Activated effector memory CD4-positive, alpha-beta T cell treated with anti-CD3 and anti-CD28 coated beads, Interleukin-2, amount 50 U/mL, for 16 hours (primary cell): ENCODE results near the gene STX10.
"Not testable (repeated sequence)": the region's sequence is repeated elsewhere in the genome, so short reads cannot be mapped to it uniquely, and the experiment has no call there.

ENCODE experiments used
- DNase-seq: peaks from one replicate; pipeline ENCODE4 v3.0.0-alpha.2; 2020

The STX10 gene, protein sequence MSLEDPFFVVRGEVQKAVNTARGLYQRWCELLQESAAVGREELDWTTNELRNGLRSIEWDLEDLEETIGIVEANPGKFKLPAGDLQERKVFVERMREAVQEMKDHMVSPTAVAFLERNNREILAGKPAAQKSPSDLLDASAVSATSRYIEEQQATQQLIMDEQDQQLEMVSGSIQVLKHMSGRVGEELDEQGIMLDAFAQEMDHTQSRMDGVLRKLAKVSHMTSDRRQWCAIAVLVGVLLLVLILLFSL

DNA sequence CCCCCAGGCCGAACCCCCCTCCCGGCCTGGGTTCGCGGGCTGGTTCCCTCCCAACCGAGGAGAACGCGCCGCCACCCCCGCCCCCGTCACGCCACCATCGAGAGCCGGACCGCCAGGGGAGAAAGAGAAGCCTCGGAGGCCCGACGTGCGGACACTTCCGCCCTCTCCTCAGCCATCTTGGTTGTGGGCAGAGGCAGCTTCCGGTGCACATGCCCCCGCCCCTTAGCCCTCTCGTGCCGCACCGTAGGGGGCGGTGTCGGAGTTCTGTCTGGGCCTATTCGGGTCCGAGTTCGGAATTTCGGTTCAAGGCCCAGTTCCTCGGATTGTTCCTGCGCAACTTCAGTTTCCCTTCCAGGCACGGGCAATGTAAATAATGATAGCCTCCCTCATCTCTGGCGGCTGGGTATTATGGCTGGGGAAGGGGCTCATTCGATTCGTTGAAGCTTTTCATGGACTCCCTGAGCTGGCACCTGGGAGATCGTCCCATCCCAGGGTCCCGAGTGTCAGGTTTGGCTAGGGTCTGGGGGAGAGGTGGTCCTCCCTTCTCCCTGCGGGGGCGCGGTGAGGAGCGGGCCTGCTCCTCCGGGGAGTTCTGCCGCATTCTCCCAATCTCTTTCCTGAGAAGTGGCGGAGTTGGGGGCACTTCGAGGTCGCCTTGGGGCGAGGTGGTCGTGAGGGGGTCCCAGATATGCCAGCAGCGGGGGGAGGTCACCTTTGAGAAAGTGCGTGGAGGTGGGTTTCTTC, at the start of gene STX10, which contains the start of gene IER2:
Gene STX10 (minus strand): TSS at position 189 of the 744 bp plus-strand sequence. CDS start 202 bp downstream, outside the sequence.
Gene IER2 (plus strand): TSS at position 225 of the 744 bp plus-strand sequence. CDS start 2,776 bp downstream, outside the sequence.
- DNase-seq, result peak; percentile 98

DNA sequence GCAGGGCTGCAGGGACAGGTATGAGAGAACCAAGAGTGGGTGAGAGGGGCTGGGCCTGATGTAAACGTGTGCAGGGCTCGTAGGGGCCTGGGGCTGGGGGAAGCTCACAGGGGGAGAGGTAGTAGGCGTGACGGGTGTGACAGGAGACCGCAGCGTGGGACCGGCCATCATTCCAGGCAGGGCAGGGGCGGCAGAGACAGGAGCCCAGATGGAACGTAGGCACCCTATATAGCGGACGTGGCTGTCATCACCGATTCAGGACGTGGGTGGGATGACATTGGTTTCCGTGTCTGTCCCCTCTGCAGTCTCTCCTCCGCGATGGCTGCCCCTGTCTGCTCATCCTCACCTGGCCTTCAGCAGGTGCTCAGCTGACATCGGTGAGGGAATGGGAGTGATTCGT, 48.5 kb upstream of the STX10 start:
- DNase-seq, result no peak

DNA sequence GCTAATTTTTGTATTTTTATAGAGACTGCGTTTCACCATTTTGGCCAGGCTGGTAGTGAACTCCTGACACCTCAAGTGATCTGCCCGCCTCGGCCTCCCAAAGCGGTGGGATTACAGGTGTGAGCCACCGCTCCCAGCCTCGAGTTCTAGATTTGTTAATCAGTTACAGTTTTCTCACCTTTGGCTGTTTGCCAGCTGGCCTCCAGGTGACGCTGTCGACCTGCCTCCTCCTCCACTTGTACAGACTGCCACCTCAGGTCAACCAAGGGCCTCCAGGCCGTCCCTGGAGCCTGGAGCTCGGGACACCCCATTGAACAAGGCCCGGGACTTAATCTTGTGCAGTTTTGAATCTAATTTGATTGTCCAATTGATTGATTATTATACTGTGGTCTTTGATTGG, 45.5 kb upstream of the STX10 start:
- peak; percentile 87 for DNase-seq

DNA sequence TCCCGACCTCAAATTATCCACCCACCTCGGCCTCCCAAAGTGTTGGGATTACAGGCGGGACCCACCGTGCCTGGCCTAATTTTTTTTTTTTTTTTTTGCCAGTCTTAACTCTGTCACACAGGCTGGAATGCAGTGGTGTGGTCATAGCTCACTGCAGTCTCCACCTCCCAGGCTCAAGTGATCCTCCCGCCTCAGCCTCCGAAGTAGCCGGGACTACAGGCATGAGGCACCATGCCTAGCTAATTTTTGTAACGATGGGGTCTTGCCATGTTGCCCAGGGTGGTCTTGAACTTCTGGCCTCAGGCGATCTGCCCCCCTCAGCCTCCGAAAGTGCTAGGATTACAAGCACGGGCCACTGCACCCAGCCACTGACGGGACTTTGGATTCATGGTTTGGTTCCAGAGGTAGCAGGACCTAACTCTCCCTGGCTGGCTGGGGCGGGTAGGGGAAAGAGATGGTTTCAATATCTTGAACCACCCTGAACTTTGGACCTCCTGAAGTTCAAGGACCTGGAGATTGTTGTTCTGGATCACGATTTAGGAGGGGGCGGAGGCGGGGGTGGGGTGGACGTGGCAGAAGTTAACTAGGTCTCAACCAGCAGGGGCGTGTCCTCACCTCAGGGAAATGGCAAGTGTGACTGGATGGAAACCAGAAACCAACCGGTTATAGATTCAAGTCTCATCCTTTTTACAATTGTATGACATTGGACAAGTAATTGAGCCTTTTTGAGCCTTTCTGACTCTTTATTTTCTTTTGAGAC, 40.8 kb upstream of the STX10 start:
- DNase-seq, result no peak

DNA sequence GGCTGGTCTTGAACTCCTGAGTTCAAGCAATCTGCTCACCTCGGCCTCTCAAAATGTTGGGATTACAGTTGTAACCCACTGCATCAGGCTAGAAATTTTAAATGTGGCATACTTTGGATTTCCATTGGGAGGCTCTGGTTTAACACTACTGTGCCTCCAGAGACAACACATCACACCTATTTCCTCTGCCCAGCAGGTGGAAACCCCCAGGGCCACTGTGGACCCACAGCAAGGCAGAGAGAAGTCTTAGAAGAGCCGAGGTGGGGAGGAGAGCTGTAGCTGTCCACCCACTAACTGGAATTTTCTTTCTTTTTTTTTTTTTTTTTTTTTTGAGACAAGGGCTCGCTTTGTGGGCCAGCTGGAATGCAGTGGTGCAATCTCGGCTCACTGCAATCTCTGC, 39.4 kb upstream of the STX10 start:
- no peak for DNase-seq

DNA sequence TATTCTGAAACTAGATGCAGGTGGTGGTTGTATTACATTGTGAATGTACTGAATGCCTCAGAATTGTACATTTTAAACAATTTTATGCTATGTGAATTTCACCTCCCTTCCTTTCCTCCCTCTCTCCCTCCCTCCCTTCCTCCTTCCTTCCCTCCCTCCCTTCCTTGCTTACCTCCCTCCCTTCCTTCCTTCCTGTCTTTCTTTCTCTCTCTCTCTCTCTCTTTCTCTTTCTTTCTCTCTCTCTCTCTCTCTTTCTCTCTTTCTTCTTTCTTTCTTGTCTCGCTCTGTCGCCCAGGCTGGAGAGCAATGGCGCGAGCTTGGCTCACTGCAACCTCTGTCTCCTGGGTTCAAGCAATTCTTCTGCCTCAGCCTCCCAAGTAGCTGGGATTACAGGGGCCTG, 37.2 kb upstream of the STX10 start:
- DNase-seq, result no peak

DNA sequence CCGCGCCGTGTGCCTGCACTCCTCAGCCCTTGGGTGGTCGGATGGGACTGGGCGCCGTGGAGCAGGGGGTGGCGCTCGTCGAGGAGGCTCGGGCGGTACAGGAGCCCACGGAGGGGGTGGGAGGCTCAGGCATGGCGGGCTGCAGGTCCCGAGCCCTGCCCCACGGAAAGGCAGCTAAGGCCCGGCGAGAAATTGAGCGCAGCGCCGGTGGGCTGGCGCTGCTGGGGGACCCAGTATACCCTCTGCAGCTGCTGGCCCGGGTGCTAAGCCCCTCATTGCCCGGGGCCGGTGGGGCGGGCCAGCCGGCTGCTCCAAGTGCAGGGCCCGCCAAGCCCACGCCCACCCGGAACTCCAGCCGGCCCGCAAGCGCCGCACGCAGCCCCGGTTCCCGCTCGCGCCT, 36.5 kb upstream of the STX10 start:
- DNase-seq, result not testable (repeated sequence)

DNA sequence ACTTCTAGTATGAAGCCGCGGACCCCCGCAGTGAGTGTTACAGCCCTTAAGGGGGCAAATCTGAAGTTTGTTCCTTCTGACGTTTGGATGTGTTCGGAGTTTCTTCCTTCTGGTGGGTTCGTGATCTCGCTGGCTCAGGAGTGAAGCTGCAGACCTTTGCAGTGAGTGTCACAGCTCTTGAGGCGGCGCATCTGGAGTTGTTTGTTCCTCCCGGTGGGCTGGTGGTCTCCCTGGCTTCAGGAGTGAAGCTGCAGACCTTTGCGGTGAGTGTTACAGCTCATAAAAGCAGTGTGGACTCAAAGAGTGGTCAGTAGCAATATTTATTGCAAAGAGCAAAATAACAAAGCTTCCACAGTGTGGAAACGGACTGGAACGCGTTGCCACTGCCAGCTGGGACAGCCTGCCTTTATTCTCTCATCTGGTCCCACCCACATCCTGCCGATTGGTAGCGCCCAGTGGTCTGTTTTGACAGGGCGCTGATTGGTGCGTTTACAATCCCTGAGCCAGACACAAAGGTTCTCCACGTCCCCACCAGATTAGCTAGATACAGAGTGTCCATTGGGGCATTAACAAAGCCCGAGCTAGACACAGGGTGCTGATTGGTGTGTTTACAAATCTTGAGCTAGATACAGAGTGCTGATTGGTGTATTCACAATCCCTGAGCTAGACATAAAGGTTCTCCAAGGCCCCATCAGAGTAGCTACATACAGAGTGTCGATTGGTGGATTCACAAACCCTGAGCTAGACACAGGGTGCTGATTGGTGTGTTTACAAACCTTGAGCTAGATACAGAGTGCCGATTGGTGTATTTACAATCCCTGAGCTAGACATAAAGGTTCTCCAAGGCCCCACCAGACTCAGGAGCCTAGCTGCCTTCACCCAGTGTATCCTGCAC, 35.8 kb upstream of the STX10 start:
- DNase-seq, result not testable (repeated sequence)

DNA sequence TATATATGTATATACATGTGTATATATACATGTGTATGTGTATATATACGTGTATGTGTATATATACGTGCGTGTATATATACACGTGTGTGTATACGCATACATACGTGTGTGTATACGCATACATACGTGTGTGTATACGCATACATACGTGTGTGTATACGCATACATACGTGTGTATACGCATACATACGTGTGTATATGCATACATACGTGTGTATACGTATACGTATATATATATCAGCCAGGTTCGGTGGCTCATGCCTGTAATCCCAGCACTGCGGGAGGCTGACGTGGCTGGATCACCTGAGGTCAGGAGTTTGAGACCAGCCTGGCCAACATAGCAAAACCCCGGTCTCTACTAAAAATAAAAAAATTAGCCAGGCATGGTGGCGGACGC, 34.8 kb upstream of the STX10 start:
- DNase-seq, result not testable (repeated sequence)

DNA sequence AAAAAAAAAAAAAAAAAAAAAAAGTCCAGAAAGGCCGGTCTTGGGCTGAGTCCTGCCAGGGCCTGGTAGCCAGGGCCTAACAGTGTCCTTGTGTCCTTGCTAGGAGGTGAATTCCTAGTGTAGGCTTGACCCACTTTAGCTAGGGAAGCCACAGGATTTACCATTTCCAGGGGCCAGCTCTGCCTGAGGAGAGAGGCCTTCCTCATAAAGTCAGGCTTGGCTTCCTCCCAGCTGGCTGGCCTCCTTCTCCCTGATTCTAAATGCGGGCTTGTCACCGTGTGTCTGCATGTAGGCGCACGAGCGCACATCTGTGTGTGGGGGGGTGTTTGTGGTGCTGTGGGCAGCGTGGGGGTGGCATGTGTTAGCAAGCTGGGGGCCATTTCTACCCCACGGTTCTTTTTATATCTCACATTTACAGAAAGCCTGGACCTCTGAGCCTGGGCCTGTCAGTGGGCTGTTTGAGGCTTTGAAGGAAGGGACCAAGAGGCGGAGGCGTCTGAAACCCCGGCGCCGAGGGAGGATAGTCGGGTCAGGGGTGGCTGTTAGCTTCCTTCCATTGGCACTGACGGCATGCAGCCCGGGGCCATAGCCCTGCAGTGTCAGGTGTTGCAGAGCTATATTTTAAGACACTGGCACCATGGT, 31.7 kb upstream of the STX10 start:
- DNase-seq, result no peak

DNA sequence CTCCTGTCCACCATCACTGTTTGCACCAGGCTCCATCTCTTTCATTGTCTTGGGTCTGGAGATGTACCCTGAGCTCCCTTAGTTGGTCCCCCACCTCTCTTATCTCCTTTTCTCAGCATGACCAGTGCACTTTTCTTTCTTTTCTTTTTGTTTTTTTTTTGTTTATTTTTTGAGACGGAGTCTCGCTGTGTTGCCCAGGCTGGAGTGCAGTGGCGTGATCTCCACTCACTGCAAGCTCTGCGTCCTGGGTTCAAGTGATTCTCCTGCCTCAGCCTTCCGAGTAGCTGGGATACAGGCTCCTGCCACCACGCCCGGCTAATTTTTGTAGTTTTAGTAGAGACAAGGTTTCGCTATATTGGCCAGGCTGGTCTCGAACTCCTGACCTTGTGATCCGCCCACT, 28.1 kb upstream of the STX10 start:
- not testable (repeated sequence) for DNase-seq

DNA sequence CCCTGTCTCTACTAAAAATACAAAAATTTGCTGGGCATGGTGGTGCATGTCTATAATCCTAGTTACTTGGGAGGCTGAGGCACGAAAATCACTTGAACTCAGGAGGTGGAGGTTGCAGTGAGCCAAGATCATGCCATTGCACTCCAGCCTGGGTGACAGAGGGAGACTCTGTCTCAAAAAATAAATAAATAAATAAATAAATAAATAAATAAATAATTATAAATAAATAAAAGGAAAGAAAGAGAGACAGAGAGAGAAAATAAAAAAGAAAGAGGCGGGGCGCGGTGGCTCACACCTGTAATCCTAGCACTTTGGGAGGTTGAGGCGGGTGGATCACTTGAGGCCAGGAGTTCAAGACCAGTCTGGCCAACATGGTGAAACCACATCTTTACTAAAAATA, 27.4 kb upstream of the STX10 start:
- DNase-seq, result not testable (repeated sequence)

DNA sequence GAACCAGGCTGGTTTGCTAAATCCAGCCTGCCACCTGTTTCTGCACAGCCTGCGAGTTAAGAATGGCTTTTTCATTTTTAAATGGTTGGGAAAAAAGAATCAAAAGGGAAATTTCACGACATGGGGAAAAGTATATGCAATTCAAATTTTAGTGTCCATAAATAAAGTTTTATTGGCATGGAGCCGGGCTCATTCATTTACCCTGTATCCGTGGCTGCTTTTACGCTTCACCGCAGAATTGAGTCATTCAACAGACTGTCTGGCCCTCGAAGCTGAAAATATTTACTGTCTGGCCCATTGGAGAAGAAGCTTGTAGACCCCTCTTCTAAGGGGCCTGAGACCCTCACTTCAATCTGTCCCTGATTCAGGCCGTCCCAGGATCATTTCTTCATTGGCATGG, 26.2 kb upstream of the STX10 start:
- DNase-seq, result no peak

DNA sequence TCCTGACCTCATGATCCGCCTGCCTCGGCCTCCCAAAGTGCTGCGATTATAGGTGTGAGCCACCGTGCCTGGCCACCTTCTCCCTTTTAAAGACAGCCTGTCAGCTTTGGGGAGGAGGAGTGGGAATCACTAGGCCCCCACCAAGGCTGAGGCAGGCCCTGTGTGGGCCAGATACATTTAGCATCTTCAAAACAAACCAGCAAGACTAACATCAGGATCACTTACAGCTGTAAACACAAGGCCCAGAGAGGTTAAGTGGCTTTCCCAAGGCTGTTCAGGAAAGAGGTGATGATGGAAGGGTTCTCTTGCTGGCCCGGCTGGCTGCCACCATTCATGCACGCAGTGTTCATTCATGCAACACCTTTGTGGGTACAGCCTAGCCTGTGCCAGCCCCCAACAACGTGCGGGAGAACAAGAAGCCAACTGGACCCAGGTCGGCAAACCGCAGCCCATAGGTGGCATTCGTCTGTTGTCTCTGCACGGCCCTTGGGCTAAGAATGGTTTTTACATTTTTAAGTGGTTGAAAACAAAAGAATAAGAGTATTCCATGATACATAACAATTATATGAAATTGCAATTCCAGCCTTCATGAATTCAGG, 23.1 kb upstream of the STX10 start:
- no peak for DNase-seq

DNA sequence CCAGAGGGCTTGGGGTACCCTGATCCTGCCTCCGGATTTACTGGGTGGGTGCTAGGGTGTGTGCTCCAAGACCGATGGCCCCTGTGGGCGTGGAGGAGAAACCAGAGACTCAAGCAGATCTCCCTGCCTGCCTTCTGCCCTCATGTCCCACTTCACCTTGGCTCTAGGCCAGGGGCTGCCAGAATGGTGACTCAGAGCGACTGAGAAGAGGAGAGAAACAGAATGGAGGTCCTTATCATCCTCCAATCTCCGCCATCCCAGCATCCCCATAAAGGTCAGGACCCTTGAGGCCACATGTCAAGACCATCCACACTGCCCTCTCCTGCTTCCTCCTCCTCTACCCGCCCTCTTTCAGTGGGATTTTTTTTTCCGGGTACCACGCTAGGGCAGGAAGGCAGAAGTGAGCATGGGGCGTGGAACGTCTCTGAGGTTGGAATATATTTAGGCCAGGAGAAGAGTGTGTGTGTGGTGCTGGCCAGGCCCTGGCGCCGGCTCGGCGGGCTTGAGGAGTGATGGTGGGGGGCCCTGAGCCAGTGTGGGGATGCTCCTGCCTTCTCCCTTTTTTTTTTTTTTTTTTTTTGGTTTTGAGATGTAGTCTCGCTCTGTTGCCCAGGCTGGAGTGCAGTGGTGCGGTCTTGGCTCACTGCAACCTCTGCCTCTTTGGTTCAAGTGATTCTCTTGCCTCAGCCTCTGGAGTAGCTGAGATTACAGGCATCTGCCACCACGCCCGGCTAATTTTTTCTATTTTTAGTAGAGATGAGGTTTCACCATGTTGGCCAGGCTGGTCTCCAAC, 22.4 kb upstream of the STX10 start:
- DNase-seq, result peak; percentile 92

DNA sequence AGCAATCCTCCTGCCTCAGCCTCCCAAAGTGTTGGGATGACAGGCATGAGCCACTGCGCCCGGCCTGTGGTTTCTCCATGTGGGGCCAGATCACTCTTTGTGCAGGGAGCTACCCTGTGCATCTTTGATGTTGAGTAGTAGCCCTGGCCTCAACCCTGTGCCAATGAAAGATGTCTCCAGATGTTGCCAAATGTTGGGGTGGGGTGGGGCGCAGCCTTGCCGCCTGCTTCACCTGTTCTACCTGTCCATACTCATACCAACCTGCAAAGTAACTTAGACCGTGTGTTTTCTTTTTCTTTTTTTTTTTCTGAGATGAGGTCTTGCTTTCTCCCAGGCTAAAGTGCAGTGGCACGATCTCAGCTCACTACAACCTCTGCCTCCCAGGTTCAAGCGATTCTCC, 21.0 kb upstream of the STX10 start:
- DNase-seq, result no peak

DNA sequence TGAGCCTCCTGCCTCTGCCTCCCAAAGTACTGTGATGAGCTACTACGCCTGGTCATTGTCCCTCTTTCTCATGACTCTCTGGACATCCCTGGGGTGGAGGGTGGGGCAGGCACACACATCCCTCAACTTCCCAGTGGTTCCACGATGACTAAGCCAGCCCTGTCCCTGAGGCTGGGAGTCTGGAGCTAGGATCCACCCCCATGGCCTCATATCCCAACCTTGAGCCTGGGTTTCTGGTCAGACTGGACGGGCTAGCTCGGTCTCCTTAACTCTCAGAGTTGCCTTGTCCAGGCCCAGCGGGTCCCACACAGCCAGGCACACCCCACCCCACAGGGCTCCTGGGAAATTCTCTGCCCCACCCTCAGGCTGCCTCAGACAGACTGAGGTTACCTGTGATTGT, 19.6 kb upstream of the STX10 start:
- no peak for DNase-seq

DNA sequence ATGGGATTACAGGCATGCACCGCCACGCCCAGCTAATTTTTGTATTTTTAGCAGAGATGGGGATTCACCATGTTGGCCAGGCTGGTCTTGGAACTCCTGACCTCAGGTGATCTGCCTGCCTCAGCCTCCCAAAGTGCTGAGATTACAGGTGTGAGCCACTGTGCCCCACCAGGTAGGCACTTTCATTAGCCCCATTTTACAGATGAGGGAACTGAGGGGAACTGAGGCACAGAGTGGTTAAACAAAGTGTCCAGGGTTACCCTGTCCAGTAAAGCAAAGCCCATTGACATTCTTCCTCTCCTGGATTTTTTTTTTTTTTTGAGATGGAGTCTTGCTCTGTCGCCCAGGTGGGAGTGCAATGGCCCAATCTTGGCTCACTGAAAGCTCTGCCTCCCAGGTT, 16.0 kb upstream of the STX10 start:
- not testable (repeated sequence) for DNase-seq

DNA sequence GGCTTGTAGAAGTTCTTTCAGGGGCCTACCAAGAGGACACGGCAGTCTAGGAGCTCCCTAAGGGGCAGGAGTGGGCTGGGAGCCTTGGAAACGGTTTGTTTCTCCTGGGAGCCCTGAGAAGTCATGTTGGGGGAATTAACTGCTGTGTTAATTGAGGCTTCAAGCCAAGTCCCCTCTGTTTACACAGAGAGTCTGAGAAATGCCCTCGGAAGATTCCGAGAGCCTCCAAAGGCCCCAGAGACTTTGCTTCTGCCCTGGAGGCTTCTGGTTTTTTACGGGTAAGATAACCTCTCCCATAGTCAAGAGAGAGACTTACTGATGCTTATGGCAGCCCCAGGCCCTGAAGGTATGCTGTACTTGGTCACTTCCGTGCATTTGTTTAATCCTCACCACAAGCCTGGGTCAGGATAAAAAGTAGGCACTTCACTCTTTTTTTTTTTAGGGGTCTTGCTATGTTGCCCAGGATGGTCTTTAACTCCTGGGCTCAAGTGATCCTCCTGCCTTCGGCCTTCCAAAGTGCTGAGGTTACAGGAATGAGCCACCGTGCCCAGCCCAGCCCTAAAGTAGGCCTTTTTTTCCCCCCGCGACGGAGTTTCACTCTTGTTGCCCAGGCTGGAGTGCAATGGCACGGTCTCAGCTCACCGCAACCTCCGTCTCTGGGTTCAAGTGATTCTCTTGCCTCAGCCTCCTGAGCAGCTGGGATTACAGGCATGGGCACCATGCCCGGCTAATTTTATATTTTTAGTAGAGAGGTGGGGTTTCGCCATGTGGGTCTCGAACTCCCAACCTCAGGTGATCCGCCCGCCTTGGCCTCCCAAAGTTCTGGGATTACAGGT, 15.2 kb upstream of the STX10 start:
- DNase-seq, result no peak
